IPS DF 6.9 (cell line): Measurements from ENCODE around the gene NAV3.

Experiments used
- DNase-seq: peaks from one replicate; pipeline ENCODE4 v3.0.0-alpha.2; 2013; ENCODE audit warnings: low read depth, low spot score
- H3K27ac ChIP-seq: one replicate; pipeline ENCODE4 v1.5.1; 2013; ENCODE audit warnings: low read length, control low read depth
- H3K27me3 ChIP-seq: 2 replicates; pipeline ENCODE4 v1.6.1; 2013; ENCODE audit warnings: mild to moderate bottlenecking, low read length; ENCODE audit not compliant: control insufficient read depth, insufficient read depth
- H3K36me3 ChIP-seq: 2 replicates; pipeline ENCODE4 v1.6.1; 2013; ENCODE audit warnings: low read length; ENCODE audit not compliant: control insufficient read depth, insufficient read depth
- H3K4me1 ChIP-seq: 2 replicates; pipeline ENCODE4 v1.6.1; 2013; ENCODE audit warnings: low read length; ENCODE audit not compliant: control insufficient read depth, insufficient read depth
- H3K4me3 ChIP-seq: 2 replicates; pipeline ENCODE4 v1.5.1; 2013; ENCODE audit warnings: mild to moderate bottlenecking, low read length
- H3K9me3 ChIP-seq: 2 replicates; pipeline ENCODE4 v1.6.1; 2013; ENCODE audit warnings: low read length, inconsistent platforms; ENCODE audit not compliant: control insufficient read depth, insufficient read depth
- WGBS: extraction: QIAGEN DNeasy Blood & Tissue Kit; methylation state at CpG from one replicate; pipeline ENCODE4 v1.1.7; 2013; ENCODE audit warnings: mixed read lengths, missing lambda C conversion rate; ENCODE audit not compliant: insufficient read length, insufficient coverage; 5-methylcytosine and 5-hydroxymethylcytosine counted together

Gene NAV3

DNA sequence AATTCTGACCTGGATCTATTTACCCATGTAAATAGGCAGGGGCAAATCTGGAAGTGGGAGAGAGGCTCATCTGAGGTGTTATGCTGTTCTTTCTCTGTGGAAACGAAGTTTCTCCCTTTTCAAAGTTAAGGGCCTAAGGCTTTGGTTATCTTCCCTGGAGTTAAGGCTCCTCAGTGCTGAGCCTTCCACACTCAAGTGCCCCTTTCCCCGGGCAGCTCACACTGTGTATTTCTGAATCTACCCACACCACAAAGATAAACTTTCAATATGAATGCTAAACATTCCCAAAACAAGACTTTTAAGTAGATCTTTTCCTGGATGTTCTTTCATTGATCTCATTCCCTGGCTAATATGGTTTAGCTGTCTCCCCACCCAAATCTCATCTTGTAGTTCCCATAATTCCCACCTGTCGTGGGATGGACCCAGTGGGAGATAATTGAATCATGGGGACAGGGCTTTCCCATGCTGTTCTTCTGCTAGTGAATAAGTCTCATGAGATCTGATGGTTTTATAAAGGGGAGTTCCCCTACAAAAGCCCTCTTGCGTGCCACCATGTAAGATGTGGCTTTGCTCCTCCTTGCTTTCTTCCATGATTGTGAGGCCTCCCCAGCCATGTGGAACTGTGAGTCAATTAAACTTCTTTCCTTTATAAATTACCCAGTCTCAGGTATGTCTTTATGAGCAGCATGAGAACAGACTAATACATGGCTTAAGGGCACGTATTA, 251.1 kb downstream of the NAV3 start:
- H3K9me3 ChIP-seq, result no peaks in the 10 kb centered on the region
- DNase-seq, result no peak
- H3K36me3 ChIP-seq, result no peaks in the 10 kb centered on the region
- H3K27ac ChIP-seq, result no peak overlapping the region
- no peak overlapping the region for H3K4me3 ChIP-seq
- no CpG with 5 or more reads among the region's 5 CpGs for WGBS
- no peaks in the 10 kb centered on the region for H3K27me3 ChIP-seq
- H3K4me1 ChIP-seq, result no peaks in the 10 kb centered on the region

DNA sequence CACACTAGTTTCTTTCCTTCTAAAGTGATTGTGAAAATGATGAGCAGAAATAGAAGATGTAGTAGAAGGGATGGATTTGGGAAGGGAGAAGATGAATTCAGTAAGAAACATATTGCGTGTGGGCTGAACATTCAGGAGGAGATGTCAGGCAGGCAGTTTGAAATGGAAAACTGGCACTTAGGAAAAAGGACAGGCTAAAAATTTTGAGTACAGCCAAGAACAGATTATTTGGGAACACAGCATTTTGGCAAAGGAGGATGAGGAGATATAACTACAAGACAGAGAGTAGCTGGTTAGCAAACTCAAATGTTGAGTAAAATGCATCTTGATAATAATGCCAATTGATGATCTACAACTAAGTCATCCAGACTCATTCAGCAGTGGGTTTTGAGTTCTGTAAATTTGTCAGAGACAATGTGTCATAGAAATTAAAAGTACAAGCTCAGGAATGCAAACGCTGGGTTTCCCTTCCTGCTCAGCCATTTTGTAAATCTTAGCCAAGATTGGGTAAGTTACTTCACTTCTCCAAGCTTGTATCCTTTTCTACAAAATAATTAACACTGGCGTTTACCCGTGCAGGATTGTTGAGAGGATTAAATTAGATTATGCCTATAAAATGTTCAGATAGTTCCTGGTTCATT, 255.0 kb downstream of the NAV3 start:
- no peak for DNase-seq
- Histone ChIP-seq H3K9me3 (no peaks in the 10 kb centered on the region), H3K27me3 (no peaks in the 10 kb centered on the region), H3K36me3 (no peaks in the 10 kb centered on the region), H3K4me3 (no peak overlapping the region), H3K27ac (no peak overlapping the region), H3K4me1 (no peaks in the 10 kb centered on the region)
- whole genome bisulfite sequencing, result 100% methylated on average over 1 of the region's 4 CpGs

DNA sequence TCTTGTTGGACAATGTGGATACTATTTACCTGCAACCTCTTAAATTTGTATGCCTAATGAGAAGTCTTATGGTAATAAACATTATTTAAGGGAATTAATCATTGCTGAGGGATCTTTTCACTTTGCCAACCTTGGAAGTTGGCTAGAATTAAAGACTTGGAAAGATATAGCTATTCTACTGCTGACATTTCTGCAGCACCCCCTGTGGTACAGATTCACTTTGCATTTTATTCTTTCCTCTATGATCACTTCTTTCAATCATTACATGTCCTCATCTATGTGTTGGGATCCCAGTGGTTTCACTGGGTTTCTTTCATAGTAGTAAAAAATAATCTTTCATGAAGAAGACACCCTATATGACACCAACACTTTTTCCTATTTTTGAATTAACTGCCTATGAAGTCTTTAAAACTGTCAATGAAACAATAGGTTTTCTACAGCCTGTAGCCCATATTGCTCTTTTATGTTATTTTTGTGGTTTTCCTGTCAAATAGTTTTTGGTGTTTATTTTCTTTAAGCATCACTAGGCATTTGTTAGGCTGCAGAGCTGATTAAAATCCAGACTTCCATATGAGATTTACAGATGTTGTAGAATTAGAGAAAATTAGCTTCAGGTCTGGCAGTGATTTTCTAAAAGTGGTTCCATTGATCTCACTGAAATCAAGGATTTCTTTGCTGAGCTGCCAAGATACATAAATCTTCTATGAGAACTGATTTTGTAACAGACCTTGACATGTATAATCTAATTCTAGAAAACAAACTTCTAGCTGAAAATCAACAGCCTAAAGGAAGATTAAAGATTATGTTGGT, 256.1 kb downstream of the NAV3 start:
- Histone ChIP-seq H3K27ac (no peak overlapping the region), H3K27me3 (no peaks in the 10 kb centered on the region), H3K4me1 (no peaks in the 10 kb centered on the region), H3K4me3 (no peak overlapping the region), H3K36me3 (no peaks in the 10 kb centered on the region), H3K9me3 (no peaks in the 10 kb centered on the region)
- DNase-seq, result no peak

DNA sequence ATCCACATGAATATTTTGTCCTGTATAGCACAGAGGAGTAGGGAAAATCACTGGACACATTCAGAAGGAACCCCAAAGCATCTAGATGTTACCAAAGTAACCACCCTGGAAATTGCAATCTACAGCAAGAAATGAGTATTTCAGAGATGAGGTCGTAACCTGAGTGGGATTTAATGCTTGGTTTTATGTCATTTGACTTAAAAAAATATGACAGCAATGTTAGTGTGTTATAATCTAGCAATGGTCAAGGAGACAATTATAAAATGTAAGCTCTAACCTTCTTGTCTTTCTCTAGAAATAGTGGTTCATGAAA, 256.6 kb downstream of the NAV3 start:
- no peak for DNase-seq
- no CpG with 5 or more reads among the region's 1 CpG for WGBS
- no peak overlapping the region for H3K4me3 ChIP-seq
- no peaks in the 10 kb centered on the region for H3K27me3 ChIP-seq
- H3K9me3 ChIP-seq, result no peaks in the 10 kb centered on the region
- no peaks in the 10 kb centered on the region for H3K36me3 ChIP-seq
- no peaks in the 10 kb centered on the region for H3K4me1 ChIP-seq
- no peak overlapping the region for H3K27ac ChIP-seq

DNA sequence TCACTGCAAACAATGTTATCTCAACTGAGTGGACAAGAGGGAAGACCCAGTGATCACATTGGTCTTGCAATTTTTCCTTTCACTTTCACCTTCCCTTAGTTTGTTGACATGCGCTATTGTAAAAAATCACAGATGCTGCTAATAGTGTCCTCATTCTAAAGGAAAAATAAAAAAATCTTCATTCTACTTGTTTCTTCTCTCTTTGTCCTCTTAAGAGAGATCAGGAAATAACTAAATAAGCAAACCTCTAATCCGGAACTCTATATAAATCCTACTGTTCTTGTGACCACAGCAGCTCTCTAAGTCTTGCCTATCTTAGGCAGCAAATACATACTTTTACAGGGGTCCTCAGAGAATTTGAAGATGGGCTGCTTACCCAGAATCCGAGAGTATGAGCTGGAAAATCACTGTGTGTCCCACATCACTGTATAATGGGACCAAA, 257.7 kb downstream of the NAV3 start:
- H3K36me3 ChIP-seq, result no peaks in the 10 kb centered on the region
- no peaks in the 10 kb centered on the region for H3K9me3 ChIP-seq
- H3K27me3 ChIP-seq, result no peaks in the 10 kb centered on the region
- H3K4me1 ChIP-seq, result no peaks in the 10 kb centered on the region
- no peak for DNase-seq
- no peak overlapping the region for H3K4me3 ChIP-seq
- H3K27ac ChIP-seq, result no peak overlapping the region
- no CpG with 5 or more reads among the region's 3 CpGs for WGBS

DNA sequence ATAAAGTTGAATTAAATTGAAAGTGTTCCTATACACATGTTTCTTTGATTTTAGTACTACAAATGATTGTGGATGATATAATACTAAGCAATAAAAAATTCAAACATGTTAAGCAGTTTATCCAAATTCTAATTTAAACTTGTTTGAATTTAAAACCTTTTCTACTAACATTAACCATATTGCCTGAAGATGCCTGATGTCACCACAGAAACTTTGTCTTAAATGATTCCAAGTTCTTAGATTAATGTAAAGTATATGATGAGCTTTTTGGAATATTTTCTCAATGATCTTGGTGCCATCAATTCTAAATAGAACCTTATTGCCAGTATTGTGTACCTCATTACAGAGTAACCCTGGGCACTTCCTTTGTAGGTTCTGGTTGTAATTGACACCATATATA, 259.6 kb downstream of the NAV3 start:
- H3K9me3 ChIP-seq, result no peaks in the 10 kb centered on the region
- no peaks in the 10 kb centered on the region for H3K4me1 ChIP-seq
- no peaks in the 10 kb centered on the region for H3K27me3 ChIP-seq

DNA sequence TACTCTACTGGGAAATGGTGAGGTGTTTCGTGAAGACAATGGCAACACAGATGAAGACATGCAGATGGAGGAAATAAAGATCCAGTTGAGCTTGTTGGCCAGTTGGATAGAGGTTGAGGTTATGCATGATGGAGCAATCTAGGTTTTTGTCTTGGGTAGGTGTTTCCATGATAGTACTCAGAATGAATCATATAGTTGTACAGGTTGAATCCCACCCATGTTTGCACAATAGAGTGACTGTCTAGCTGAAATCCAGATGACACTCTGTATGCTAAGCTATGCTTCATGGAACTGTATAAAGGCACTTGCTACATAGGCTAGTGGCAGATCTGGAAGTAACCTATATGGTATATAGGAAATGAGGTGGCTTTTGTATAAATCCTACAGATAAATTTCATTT, 264.9 kb downstream of the NAV3 start:
- H3K9me3 ChIP-seq, result no peaks in the 10 kb centered on the region
- no CpG with 5 or more reads among the region's 1 CpG for WGBS
- H3K27me3 ChIP-seq, result no peaks in the 10 kb centered on the region
- DNase-seq, result no peak
- no peaks in the 10 kb centered on the region for H3K36me3 ChIP-seq
- H3K4me1 ChIP-seq, result no peaks in the 10 kb centered on the region
- no peak overlapping the region for H3K27ac ChIP-seq
- H3K4me3 ChIP-seq, result no peak overlapping the region

More for the DNA sequence above, 259.6 kb downstream of the NAV3 start:
- Histone ChIP-seq H3K27ac (no peak overlapping the region), H3K4me3 (no peak overlapping the region), H3K36me3 (no peaks in the 10 kb centered on the region)
- no peak for DNase-seq

DNA sequence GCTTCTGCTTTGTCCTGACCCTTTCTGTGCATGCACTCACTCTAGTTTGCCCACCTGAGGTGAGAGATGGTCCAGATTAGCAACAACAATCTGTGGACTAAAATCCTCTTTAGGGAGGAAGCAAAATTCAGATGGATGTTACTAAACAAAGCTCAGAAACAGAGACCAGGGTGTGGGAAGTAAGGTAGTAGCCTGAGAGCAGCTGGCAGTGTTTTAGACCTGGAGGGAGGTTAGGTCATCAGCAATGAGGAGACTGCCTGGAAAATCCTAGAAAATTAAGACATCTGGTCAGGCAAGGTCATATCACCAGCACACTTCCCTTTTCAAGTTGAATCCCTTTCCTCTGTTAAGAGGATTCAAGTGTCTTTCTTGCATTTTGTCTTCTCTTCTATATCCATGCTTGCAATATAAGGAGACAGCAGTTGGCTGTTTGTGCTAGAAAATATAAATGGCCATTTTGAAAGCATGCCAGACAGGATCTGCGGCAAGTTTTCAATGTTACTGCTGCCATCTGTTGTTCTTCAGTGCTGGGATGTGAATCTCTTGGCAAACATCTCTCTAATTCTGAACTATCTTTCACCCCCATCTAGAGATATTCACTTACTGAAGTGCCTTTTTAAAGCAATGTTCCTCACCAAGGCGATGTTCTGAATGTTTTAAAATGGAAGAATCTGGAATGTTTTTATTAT, 266.4 kb downstream of the NAV3 start:
- Histone ChIP-seq H3K4me1 (no peaks in the 10 kb centered on the region), H3K36me3 (no peaks in the 10 kb centered on the region), H3K27ac (no peak overlapping the region), H3K27me3 (no peaks in the 10 kb centered on the region), H3K9me3 (no peaks in the 10 kb centered on the region), H3K4me3 (no peak overlapping the region)
- DNase-seq, result no peak
- whole genome bisulfite sequencing, result no CpG with 5 or more reads among the region's 2 CpGs

DNA sequence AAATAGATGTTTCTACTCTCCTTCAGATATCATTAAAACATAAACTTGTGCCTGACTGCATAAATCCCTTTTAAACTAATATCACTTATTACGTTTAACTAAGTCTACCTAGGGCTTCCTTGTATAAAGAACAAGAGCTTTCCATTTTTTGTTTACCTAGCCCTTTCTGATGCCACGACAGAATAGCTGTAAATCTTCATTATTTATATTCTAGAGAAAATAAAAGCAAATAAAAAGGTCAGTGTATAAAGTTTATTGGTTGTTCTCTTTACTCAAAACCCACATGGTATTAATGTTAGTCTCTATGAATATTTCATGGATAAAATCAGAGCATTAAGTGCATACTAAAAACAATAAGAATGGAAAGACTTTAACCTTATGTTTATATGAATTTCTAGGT, 269.1 kb downstream of the NAV3 start:
- Histone ChIP-seq H3K4me1 (no peaks in the 10 kb centered on the region), H3K36me3 (no peaks in the 10 kb centered on the region), H3K27ac (no peak overlapping the region), H3K9me3 (no peaks in the 10 kb centered on the region), H3K27me3 (no peaks in the 10 kb centered on the region), H3K4me3 (no peak overlapping the region)
- 100% methylated on average over 1 of the region's 2 CpGs for WGBS
- no peak for DNase-seq

DNA sequence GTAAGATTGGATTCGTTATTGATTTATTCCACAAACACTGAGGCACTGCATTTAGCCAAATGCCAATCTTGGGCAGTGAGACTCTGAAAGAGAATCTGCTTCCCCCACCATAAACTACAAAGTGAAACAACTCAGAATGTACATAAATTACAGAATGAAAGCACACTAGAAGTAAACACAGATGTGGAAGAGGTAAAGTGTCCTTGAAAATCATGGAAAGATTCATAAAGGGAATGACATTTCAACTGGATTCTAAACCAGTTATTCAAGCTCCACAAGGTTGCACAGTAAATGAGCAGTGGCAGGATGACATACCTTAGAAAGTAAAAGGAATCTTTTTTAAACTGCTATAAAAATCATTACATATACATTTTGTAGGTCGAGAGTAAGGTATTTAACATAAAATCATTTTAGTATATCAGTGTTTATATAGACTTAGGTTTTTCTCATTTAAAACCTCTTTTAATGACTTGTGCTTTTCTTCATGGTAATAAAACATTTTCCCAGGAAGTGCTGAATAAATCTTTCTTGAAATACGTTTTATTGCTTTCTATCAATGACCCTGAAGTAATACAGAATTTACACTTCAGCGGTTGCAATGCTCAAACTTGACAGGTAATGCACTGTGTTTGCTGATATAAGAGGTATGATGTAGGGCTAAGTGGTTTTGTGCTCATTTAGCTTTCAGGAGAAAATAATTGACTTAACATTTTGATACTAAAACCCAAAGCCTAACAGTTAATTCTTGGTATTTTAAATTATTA, 270.6 kb downstream of the NAV3 start:
- no CpG with 5 or more reads among the region's 4 CpGs for WGBS

More for the DNA sequence above, 270.6 kb downstream of the NAV3 start:
- H3K9me3 ChIP-seq, result no peaks in the 10 kb centered on the region
- no peaks in the 10 kb centered on the region for H3K4me1 ChIP-seq
- no peak for DNase-seq
- H3K27me3 ChIP-seq, result no peaks in the 10 kb centered on the region
- no peaks in the 10 kb centered on the region for H3K36me3 ChIP-seq
- H3K27ac ChIP-seq, result no peak overlapping the region
- H3K4me3 ChIP-seq, result no peak overlapping the region
